ENCODE results near the gene GALNS.

GALNS gene

DNA sequence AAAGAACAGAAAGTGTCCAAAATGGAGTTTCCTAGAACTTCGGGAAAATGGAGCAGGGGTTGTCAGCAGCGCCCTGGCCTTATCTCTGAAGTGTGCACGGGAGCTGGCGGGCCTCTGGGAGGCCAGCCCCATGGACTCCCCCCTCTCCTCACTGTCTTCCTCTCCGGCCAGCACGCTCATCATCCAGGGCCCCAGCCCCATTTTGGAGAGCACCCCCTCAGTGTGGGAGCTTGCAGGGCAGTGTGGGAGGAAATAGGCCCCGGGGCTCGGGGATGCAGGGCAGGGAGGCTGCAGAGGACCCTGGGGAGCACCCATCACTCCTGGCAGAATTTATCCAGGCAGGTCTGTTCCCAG, 14.6 kb upstream of the GALNS start:
- ATAC-seq, result no peak
- Mint-ChIP-seq H3K4me3 (no peak overlapping the region), H3K36me3 (no peaks in the 10 kb centered on the region), H3K27ac (no peak overlapping the region), H3K9me3 (no peaks in the 10 kb centered on the region), H3K4me1 (no peaks in the 10 kb centered on the region)
- DNase-seq (ENCODE audit: low spot score in 2 of 2), result no peak

DNA sequence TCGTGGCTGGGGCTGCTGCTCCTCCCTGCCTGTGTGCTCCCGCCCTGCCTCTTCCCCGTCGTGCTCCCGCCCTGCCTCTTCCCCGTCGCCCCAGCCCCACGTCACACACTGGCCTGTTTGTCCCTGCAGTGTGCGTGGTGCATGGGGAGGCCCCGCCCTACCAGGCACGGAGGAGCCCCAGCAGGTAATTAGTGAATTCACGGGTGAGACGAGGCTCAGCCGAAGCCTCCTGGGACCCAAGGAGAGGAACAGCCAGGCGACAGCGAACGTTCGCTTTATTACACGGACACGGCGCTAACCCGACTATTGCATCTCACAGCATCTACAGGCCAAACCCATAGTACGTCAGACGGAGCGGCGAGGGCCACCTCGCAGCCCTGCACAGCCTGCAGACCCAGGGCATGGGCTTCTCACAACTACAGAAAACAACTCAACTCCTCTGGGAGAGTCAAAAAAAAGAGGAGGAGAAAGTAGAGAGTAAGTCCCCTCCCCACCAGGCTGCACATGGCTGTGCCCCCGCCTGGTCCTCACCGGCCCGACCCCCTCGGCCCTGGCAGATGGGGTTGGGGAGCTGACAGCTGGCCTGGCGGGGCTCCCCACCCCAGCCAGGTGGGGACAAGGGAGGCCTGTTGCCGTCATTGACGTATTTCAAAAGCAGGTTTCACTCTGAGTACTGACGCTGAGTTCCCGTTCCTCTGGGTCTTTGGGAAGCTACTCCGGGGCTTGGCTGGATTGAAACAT, 14.0 kb upstream of the GALNS start:
- Mint-ChIP-seq H3K9me3 (no peaks in the 10 kb centered on the region), H3K36me3 (no peaks in the 10 kb centered on the region), H3K4me3 (no peak overlapping the region), H3K27ac (no peak overlapping the region), H3K4me1 (no peaks in the 10 kb centered on the region)
- DNase-seq (ENCODE audit: low spot score in 2 of 2), result no peak
- ATAC-seq, result no peak

DNA sequence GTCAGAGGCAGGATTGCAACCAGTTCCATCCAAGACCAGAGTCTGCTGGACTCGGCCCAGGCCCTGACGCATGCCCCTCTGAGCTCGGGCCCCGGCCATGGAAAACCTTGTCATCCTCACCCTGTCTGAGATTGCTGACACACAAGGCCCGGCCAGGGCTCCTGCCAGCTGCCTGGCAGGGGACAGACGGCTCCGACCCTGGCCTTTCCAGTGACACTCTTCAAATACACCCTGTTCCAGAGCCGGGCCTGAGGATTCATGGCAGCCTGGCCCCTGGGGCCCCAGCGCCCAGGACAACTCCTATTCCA, 12.9 kb upstream of the GALNS start:
- Mint-ChIP-seq H3K9me3 (no peaks in the 10 kb centered on the region), H3K4me3 (no peak overlapping the region), H3K4me1 (no peaks in the 10 kb centered on the region), H3K27ac (no peak overlapping the region), H3K36me3 (no peaks in the 10 kb centered on the region)
- ATAC-seq (no peak), DNase-seq (ENCODE audit: low spot score in 2 of 2) (no peak)

DNA sequence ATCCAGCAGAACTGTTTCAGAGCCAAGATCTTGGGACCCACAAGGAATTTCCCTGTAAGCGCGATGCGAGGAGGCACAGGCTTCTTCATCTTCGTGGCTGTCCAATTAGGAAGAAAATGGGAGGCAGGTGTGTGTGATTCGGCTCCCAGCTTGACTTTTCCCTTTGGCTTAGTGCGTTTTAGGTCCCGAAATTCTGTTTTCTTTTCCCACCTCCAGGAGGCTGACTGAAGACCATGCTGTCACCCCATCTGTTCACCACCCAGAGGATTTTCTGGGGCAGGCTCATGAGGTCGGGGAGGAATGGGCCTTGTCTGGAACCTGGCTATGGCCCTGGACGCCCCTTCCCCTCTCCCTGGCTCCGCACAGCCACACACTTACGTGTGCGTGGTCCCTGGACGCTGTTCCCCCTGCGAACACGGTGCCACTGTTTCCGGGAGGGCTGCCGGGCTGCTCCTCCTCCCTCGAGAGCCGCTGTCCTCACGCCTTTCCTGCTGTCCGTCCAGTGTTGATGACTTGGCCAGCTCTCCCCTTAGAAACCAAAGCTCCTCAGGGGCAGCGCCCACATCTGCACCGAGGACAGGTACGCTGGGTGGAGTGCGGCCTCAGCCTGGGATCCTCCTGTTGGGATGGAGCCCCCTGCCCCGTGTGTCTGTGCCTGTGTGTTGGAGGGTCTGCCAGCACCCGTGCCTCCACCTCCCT, 12.4 kb upstream of the GALNS start:
- H3K4me3 Mint-ChIP-seq, result no peak overlapping the region
- no peaks in the 10 kb centered on the region for H3K4me1 Mint-ChIP-seq
- H3K36me3 Mint-ChIP-seq, result no peaks in the 10 kb centered on the region
- no peak for DNase-seq (ENCODE audit: low spot score in 2 of 2)
- no peak for ATAC-seq
- no peaks in the 10 kb centered on the region for H3K9me3 Mint-ChIP-seq
- no peak overlapping the region for H3K27ac Mint-ChIP-seq

DNA sequence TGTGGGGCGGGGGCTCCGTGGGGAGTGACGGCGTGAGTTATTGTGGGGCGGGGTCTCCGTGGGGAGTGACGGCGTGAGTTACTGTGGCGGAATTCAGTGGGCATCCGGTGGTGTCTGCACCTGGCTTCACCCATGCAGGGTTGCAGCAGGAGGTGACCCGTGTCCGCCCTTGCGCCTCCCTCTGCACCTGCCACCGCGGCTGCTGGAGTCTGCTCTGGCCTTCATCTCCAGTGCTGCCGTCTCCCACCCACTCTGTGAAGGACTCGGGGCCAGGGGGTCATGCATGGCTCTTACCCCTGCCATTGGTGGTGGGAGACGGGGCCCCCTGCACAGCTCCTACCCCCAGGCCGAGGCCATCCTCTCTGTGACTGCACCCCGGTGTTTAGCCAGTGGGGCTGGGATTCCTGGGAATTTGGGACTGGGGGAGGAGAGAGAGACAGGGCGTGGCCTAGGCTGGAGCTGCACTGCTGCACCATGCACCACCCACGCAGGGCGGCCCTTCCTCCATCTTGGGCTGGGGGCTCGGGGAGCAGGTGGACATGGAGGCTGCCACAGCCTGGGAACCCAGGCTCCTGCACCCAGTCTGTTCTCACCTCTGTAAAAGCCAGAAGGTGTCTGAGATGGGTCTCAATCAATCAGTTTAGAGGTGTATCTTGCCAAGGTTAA, 11.0 kb upstream of the GALNS start:
- Mint-ChIP-seq H3K27ac (no peak overlapping the region), H3K9me3 (no peaks in the 10 kb centered on the region), H3K4me3 (no peak overlapping the region), H3K36me3 (no peaks in the 10 kb centered on the region), H3K4me1 (no peaks in the 10 kb centered on the region)
- no peak for DNase-seq (ENCODE audit: low spot score in 2 of 2)
- ATAC-seq, result no peak

DNA sequence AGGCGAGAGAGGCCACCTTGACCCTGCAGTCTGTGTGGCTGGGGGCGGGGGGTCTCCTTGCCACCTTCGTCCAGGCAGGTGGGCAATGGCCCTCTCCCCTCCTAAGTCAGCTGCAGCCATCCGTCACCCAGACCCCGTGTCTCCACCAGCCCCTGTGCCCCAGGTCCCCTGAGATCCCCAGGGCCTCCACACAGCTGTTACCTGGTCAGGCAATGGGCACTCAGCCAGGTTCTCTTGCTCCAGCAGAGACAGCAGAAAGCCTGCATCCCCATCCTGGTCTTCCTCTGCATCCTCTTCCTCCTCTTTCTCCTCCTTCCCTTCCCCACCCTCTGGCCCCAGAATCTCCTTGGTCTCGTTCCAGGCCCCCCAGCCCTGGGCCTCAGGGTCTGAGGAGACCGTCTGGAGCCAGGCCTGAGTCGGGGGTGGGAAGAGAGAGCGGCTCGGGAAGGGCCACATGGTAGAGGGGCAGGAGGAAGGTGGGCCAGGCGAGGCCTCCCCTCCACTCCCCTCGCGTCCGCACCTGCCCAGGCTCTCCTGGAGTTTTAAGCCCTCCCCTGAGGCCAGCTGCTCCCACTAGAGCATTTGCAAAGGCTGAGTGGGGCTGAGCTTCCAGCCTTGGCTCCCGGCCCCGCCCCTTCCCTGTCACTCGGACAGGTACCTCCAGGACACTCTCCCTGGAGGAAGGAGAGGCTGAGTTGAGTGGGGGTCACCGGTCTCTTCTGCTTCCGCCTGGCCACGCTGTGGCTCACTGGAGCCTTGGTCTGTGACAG, 9.6 kb upstream of the GALNS start, which contains the start of gene PABPN1L:
Gene PABPN1L (minus strand): TSS at position 510 of the 770 bp plus-strand sequence. CDS start 54 bp downstream, at position 456.
- DNase-seq (ENCODE audit: low spot score in 2 of 2) (no peak), ATAC-seq (no peak)
- Mint-ChIP-seq H3K36me3 (no peaks in the 10 kb centered on the region), H3K4me3 (no peak within 1 kb of the TSS), H3K9me3 (no peaks in the 10 kb centered on the region), H3K4me1 (no peaks in the 10 kb centered on the region), H3K27ac (no peak within 1 kb of the TSS)

DNA sequence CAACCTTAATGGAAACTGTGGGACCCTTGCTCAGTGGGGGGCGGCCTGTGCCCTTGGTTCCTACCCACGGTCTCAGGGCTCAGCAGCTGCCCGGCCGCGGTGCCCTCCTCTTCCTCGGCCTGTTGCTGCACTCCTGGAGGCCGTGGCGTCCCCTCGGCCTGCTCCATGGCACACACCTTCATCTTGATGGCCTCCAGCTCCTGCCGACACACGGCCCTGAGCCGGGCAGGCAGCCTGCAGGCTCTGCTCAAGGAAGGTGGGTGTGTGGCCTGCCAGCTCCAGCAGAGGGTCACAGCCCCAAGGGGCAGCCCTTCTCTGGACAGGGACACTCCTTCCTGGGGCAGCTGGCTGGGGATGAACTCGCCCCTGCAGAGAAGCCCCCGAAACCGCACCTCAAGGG, 9.0 kb upstream of the GALNS start:
- peaks cover 2% of the 10 kb centered on the region for H3K36me3 Mint-ChIP-seq
- H3K4me3 Mint-ChIP-seq, result no peak overlapping the region
- no peaks in the 10 kb centered on the region for H3K9me3 Mint-ChIP-seq
- no peaks in the 10 kb centered on the region for H3K4me1 Mint-ChIP-seq
- ATAC-seq, result no peak
- H3K27ac Mint-ChIP-seq, result no peak overlapping the region
- no peak for DNase-seq (ENCODE audit: low spot score in 2 of 2)

DNA sequence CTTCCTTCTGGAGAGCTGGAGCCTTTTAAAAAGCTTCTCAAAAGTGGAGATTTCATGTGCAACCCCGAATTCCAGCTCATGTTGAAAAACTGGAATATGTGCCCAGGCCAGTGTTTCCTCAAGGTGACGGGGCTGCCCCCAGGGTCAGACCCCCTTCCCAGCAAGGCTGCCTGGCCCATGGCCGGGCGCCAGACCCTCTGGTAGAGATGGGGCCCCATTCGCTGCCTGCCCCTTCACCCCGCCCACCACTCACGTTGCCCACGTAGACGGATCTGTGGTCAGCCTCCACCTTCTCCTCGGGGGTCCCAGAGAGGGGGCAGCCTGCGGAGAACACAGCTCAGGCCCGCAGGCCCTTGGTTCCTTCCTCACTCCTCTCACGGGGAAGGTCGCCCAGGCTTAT, 8.6 kb upstream of the GALNS start:
- no peak overlapping the region for H3K4me3 Mint-ChIP-seq
- ATAC-seq (no peak), DNase-seq (ENCODE audit: low spot score in 2 of 2) (no peak)
- H3K27ac Mint-ChIP-seq, result no peak overlapping the region
- no peaks in the 10 kb centered on the region for H3K4me1 Mint-ChIP-seq
- H3K36me3 Mint-ChIP-seq, result peaks cover 7% of the 10 kb centered on the region
- H3K9me3 Mint-ChIP-seq, result no peaks in the 10 kb centered on the region

DNA sequence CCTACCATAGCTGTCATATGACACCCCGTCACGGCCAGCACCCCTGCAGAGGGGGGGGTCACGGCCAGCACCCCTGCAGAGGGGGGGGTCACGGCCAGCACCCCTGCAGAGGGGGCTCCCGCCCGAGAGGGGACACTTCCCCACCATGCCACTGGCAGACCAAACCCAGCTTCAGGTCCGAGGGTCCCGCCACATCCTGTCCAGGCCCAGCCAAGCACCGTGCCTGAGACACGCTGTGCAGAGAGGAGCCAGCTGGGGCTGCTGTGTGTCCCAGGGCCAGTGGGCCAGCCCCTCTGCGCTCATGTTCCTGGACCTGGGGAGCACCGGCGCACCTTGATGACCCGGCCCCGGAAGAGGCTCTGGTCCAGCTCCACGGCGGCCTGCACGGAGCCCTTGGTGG, 7.8 kb upstream of the GALNS start:
- ATAC-seq (no peak), DNase-seq (ENCODE audit: low spot score in 2 of 2) (no peak)
- Mint-ChIP-seq H3K9me3 (no peaks in the 10 kb centered on the region), H3K36me3 (peaks cover 15% of the 10 kb centered on the region), H3K4me1 (no peaks in the 10 kb centered on the region), H3K4me3 (no peak overlapping the region), H3K27ac (no peak overlapping the region)

DNA sequence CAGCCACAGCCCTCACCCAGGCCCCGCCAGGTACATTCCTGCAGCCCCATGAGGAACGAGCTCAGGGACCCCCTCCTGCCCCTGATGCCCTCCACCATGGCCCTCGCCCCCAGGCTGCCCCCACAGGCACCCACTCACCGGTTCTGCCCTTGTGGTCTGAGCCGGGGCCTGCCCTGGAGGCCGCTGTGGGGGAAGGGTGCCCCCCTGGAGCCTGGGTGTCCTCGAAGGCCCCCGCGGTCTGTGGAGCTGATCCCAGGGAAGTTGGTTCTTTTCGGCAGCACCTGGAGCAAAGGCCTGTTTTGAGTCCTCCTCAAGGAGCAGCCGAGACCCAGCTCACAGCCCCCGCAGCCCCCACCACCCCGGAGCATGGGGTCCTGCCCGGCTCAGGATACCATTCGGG, 7.4 kb upstream of the GALNS start:
- Mint-ChIP-seq H3K9me3 (no peaks in the 10 kb centered on the region), H3K4me1 (no peaks in the 10 kb centered on the region), H3K4me3 (no peak overlapping the region), H3K27ac (no peak overlapping the region), H3K36me3 (peaks cover 19% of the 10 kb centered on the region)
- ATAC-seq (no peak), DNase-seq (ENCODE audit: low spot score in 2 of 2) (no peak)

DNA sequence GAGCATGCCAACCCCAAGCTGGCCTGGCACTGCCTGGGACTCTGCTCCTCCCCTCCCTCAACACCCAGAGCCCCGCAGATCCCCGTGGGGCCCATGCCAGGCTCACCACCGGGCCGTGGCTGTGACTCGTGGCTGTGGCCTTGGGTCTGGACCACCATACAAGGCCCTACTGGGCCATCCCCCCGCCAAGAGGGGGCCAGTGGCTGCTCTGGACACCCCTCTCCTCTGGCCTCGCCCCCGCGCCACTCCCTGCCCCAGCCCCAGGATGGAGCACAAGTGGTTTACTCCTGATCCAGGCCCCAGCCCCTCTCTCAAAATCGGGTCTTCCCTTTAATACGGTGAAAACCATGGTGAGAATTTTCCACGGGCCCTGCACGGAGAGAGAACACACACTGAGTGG, 6.7 kb upstream of the GALNS start:
- H3K4me3 Mint-ChIP-seq, result no peak overlapping the region
- H3K27ac Mint-ChIP-seq, result no peak overlapping the region
- DNase-seq (ENCODE audit: low spot score in 2 of 2) (no peak), ATAC-seq (no peak)
- peaks cover 4% of the 10 kb centered on the region for H3K4me1 Mint-ChIP-seq
- no peaks in the 10 kb centered on the region for H3K9me3 Mint-ChIP-seq
- H3K36me3 Mint-ChIP-seq, result peaks cover 22% of the 10 kb centered on the region

DNA sequence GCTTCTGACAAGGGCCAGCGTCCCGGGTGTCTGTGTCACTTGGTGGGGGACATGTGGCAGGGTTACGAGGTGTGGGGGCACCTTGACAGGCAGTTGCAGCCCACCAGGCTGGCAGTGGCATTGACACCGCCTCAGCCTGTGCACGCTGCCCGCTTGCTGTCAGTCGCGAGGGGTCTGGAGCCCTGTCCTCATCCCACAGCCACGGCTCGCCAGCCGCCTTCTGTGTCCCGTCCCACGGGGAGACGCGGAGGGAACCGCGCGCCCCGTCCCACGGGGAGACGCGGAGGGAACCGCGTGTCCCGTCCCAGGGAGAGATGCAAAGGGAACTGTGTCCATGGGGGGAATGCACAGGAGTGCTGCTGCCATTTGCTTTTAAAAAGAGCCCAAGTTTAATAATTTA, 6.2 kb upstream of the GALNS start:
- no peak overlapping the region for H3K27ac Mint-ChIP-seq
- H3K4me3 Mint-ChIP-seq, result no peak overlapping the region
- peaks cover 8% of the 10 kb centered on the region for H3K4me1 Mint-ChIP-seq
- DNase-seq (ENCODE audit: low spot score in 2 of 2), result no peak
- no peaks in the 10 kb centered on the region for H3K9me3 Mint-ChIP-seq
- ATAC-seq, result no peak
- H3K36me3 Mint-ChIP-seq, result peaks cover 27% of the 10 kb centered on the region

DNA sequence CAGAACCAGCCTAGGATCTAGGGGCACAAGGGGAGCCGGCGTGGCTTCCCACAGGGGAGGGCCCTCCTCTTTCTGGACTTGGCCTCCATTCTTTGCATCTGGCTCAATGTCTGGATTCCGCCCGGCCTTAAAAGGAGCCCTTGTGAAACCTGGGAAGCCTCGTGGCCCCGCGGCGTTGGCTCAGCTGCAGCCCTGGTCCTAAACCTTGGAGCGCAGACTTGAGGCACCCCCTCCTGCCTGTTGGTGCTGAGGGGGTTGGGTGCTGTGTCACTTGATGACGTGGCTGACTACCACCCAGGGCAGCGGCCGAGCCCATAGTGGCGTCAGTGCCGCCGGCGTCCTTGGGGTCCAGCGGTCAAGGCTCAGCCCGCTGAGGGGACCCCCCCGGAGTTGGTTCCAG, 4.6 kb upstream of the GALNS start:
- DNase-seq (ENCODE audit: low spot score in 2 of 2), result no peak
- Mint-ChIP-seq H3K27ac (no peak overlapping the region), H3K4me3 (no peak overlapping the region), H3K36me3 (peaks cover 33% of the 10 kb centered on the region), H3K4me1 (peaks cover 15% of the 10 kb centered on the region), H3K9me3 (no peaks in the 10 kb centered on the region)
- no peak for ATAC-seq

DNA sequence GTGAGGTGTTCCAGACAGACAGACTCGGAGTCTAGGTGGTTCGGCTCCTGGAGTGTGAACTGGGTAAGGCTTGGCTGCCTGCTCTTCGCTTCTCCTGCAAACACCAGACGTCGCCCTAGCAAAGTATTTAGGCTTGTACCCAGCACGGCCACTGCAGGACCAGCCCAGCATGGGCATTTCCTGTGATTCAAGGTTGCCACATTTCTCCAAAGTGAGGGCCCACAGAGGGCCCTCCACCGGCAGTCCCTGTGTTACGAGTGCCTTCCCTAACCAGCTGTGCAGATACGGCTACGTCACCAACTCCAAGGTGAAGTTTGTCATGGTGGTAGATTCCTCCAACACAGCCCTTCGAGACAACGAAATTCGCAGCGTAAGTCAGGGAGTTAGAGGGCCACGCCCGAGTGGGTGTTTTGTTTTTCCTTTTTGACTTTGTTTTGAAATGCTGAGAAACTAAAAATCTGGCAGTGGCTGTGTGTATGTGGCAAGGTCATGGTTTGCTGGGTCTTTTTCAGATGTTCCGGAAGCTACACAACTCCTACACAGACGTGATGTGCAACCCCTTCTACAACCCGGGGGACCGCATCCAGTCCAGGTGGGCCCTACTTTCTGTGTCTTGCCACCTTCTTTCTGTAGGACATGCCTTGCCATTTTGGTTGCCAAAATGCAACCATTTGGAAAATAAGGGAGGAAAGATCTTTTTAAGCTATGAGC, 2.8 kb upstream of the GALNS start:
- ATAC-seq (no peak), DNase-seq (ENCODE audit: low spot score in 2 of 2) (no peak)
- Mint-ChIP-seq H3K4me1 (peaks cover 31% of the 10 kb centered on the region), H3K4me3 (no peak overlapping the region), H3K27ac (no peak overlapping the region), H3K36me3 (peaks cover 33% of the 10 kb centered on the region), H3K9me3 (no peaks in the 10 kb centered on the region)

DNA sequence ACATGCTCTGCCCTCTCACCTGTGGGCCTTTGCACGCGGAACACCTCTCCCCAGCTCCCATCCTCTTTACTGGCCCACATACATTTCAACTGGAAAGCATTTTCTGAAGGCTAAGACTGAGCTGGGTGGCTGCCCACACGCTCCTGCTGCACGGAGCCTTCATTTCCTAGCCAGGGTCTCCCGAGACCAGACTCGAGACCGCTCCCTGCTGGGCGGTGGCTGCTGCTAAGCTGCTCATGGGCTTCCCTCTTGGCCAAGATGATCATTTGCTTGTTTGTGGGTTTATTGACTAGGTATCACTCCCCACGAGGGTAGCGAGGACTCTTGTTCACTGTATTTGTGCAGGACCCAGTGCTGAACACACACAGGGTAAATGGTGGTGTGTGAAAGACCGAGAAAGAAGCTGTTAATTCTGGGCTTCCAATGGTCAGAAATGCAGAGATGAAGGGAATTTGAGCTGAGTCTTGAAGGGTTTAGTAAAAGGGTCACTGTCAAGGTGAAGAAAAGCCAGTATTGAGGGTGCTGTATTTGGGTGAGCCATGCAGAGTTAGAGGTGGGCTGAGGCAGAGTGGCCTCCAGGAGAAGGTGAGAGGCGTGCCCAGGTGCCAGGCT, 1.1 kb upstream of the GALNS start:
- H3K4me1 Mint-ChIP-seq, result peaks cover 36% of the 10 kb centered on the region
- H3K4me3 Mint-ChIP-seq, result peak overlapping the region; percentile 93
- no peaks in the 10 kb centered on the region for H3K9me3 Mint-ChIP-seq
- peak overlapping the region; percentile 90 for H3K27ac Mint-ChIP-seq
- DNase-seq (ENCODE audit: low spot score in 2 of 2) (peak; percentile 58 to 83), ATAC-seq (peak; percentile 79)
- peaks cover 33% of the 10 kb centered on the region for H3K36me3 Mint-ChIP-seq

All from stimulated activated effector memory CD8-positive, alpha-beta T cell treated with anti-CD3 and anti-CD28 coated beads, Interleukin-12 subunit alpha, Interleukin-12 subunit beta, amount 100 ng/mL, for 72 hours (primary cell).